Stimulated activated CD4-positive, alpha-beta T cell treated with anti-CD3 and anti-CD28 coated beads, Interleukin-4, amount 100 ng/mL, for 24 hours (primary cell): ENCODE measurements around the gene CNTN3.

Source experiments
- DNase-seq: peaks from one replicate; pipeline ENCODE4 v3.0.0-alpha.2; 2020

The CNTN3 gene

DNA sequence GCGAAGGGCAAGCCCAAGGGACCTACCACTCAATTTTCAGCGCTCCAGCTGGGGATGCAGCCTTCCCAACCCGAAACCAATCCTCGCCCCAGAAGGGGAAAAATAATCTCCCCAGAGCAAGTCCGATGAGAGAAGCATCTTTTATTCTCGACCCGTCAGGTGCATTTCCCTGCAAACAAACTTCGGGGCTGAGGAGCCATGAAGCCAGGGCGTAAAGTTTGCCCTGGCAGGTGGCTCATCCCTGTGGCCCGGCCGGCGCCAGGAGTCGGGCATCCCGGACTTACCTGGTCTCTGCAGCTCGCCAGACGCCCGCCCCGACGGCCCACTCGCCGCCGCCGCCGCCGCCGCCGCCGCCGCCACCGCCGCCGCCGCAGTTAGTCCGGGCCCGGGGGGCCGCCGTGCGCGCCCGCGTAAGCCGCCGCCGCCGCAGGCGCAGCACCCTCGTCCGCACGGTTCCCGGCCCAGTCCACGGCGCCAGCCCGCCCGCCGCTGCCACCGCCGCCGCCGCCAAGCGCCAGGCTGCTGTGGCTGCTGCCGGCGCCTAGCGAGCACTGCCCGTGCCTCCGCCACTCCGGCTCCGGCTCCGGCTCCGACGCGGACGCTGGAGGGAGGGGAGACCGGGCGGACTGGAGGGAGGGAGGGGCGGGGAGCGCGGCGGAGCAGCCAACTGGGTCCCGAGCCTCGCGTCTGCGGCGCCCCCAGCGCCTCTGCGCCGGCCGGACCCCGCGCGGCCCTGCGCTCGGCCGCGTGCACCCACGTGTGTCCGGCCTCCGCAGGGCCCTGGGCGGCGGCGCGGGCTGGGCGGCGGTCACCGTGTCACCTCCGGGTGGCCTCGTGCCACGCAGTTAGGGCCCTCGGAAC lies at the start of gene CNTN3:
TSS of gene CNTN3 (minus strand) at position 553 of the 861 bp plus-strand sequence. CDS start 93,547 bp downstream, outside the sequence.
- DNase-seq, result no peak

DNA sequence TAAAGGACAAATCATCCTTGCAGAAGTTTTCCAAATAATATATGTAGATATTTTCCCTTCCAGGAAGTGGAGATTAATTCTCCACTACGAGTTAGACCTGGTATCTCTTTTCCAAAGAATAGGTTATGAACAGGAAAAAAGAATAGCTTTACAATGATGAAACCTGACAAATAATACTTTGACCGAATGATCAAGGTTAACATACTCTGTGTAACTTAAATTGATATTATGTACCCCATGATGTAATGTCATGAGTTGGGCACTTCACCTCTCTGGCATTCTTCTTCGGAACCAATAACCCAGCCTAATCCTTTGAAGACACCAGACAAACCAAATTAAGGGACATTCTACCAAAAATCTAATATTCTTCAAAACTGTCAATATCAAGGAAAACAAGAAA lies 48.7 kb upstream of the CNTN3 start:
- no peak for DNase-seq

DNA sequence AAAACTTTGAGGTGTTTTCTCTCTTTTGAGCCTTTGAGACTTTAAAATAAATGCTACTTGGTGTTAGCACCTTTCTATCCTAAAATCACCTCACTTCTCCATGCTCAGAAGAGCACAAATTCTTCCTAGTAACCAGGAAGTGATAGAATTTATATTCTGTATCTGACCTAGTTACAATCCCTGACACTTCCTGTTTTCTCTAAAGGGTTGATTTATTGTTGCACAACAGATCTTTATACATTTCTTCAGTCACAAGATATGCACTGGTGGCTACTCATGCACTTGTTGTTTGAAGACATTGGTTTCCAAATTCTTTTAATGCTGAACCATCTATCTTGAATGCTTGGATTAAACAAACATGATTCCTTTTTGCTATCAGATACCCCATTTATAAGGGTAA lies 47.2 kb upstream of the CNTN3 start:
- DNase-seq, result no peak

DNA sequence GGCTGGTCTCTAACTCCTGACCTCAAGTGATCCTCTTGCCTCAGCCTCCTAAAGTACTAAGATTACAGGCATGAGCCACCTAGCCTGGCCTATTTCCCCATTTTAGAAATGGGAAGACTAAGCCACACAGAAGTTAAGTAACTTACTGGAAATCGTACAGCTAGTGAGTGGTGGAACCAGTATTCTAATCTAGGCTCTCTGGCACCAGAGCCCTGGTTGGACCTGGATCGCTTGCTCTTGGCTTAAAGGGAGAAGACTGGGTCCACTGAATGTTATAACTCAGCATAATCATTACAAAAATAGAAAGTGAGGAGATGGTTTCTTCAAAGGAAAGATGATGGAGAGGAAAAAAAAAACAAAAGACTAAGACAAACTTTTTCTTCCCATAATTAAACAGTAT lies 37.4 kb upstream of the CNTN3 start:
- DNase-seq, result no peak

DNA sequence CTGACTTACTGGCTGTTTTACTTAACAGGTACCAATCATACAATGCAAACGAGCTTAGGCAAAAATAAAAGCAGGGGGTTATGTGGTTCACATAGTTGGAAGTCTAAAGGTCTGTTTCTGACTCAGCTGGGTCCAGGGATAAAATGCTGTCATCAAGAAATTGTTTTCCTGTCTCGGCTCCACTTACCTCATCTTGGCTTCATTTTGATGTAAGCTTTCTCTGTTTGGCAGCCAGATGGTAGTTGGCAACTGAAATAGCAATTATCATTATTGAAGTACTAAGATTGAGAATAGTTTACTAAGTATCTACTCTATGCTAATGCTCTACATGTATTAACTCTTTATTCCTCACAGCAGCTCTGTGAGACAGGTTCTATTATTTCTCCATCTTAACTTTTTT lies 36.8 kb upstream of the CNTN3 start:
- no peak for DNase-seq

DNA sequence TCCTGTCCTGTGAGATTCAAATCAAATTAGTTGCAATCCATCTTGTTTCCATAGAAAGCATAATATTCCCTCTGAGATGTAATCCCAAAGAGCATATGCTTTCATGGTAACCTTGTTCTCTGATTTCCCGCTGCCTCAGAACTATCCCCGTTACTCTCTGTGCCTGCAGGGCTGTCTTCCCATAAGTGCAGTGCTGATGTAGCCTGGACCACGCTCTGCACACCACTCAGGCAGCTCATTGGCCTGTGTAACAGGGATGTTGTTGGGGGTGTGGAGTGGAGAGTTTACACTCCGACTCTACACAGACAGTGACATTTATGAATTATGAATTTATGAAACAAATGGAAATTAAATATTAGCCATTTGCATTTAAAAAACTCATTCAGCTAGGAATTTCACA lies 33.6 kb upstream of the CNTN3 start:
- no peak for DNase-seq

DNA sequence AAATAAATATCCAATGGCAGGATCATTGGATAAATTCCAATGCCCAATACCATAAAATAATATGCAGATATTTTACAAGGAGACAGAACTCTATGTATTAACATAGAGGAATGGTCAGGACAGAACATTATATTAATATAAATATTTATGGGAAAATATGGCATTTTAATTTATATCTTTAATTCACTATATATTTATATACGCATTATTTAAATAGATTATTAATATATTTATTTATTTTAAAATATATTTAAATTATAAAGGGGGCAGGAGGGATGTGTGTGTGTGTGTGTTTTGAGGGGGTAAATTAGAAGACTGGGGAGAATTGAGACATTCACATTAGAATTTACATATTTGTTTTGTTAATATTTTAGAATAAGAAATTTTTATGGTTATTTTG lies 31.6 kb upstream of the CNTN3 start:
- DNase-seq, result no peak

DNA sequence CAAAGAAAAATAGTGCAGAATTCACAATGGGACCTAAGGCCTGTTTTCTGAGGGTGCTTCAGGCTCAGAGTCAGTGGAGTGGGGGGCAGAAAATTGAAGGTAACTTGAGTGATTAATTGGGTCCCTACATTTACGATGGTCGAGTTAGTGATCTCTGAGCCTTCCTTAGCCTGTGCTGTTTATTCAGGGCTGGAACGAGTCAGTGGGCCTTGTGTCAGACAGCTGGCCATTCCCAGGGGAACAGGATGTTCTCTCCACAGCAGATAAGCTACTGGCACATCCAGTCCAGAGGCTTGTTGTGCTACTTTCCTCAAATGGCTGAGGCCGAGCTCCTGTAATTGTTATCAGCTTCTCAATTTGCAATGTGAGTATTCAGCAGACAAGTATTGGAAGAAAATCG lies 29.2 kb upstream of the CNTN3 start:
- no peak for DNase-seq

DNA sequence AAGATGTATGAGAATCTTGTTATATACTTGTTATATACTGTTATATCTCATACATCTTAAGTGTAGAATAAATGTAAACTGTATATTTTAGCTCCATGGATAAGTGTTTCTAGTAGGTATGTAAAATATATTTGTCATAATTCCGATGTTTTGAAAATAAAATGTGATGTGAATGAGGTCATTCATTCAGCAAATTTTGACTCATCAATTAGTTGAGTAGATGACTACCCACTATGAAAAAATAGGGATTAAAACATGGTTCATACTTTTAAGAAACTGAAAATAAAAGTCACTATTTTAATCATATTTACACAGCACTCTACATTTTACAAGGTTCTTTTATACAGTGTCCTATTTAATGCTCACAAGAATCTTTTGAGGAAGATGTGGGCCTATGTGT lies 28.4 kb upstream of the CNTN3 start:
- no peak for DNase-seq

DNA sequence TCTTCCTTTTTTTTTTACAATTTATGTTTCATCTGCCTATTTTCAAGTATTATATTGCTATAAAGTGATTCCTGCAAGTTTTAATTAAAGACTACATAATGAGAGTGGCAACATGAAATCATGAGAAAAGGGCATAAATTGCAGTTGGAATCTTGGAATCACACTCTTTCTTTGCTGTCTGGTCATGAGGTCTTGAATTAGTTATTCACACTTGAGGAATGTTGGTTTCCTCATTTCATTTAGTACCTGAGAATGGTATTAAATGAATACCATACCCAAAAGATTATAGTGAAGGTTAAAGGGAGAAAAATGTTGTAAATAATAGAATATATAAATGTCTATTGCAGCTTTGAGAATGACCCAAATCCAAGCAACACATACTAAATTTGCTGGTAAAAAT lies 25.8 kb upstream of the CNTN3 start:
- DNase-seq, result no peak

DNA sequence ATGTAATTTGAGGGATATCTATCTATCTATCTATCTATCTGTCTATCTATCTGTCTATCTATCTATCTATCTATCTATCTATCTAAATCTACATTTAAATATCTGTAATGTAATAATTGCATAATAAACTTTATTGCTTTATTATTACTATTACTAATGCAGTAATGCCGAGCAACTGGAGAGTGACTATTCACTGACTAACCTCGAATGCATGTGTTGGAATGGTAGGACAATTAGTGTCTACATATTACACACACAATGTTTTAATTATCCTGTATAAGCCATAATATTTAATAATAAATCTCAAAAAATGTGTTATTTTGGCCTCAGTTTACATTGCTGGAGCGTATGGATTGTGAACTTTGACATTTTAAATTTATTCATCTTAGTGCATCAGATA lies 25.2 kb upstream of the CNTN3 start:
- no peak for DNase-seq

DNA sequence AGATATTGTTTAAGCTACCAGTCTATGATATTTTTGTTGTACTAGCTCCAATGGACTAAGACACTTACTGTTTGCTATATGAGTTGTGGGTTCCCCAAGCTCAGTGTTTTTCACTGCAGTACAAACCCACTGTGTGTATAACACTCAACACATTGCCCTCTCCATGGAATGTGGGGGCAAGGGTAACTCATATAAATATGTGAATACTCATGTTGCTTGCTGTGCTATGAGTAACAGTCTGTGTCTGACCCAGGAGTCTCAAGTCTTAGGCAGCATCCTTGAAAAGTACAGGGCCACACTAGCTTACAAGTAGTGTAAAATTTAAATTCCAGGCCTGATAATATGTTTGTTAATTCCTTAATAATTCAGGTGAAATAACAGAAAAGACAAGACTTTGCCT lies 22.5 kb upstream of the CNTN3 start:
- DNase-seq, result no peak

DNA sequence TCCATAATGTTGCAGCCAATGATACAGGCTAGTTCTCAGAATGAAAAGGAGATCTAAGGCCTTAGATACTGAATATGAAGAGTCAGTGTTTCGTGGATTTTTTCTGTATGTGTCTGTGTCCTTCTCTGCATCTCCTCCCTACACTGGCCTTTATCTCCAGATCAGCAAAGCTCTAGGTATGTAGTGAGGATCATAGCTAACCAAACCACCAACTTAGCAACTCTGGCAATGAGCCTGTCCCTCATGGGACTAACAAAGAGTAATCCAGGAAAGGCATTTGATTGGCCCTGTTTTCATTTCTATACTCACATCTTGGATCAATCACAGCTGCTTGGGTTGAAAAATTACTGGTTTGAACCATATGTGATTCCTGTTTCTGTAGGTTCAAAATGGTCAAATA lies 18.6 kb upstream of the CNTN3 start:
- DNase-seq, result no peak

DNA sequence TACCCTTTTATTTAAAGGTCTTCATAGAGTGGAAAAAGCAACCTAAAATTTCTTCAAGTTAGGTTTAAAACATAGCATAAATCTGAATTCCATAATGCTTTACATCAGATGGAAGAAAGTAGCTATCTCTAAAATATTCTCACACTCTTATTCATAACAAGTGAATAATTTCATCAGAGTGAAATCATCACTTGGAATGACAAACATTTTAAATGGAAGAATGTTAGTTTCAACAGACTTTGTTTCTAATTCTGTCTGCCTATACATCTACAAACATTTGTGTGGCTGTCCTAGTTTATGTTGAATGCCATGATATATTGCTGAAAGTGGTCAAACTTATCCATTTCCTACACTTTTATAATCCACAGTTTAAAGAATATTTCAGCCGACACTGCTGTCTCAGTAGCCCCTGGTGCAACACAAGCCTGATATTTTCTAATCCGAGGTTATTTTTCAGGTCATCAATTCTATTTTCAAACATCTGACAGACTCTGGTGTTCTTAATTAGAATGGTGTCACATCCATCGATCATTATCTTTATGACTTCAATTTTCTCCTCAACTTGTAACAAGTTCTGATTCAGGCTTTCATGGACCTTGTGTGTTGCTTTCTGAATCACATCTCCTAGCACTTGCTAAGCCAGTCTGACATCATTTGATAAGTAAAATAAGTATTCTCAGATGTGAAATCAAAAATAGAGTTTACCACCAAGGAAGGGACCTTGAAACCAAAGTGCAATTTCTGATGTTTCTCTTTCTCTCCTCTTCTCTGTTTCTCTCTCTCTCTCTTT lies 17.1 kb upstream of the CNTN3 start:
- DNase-seq, result no peak

DNA sequence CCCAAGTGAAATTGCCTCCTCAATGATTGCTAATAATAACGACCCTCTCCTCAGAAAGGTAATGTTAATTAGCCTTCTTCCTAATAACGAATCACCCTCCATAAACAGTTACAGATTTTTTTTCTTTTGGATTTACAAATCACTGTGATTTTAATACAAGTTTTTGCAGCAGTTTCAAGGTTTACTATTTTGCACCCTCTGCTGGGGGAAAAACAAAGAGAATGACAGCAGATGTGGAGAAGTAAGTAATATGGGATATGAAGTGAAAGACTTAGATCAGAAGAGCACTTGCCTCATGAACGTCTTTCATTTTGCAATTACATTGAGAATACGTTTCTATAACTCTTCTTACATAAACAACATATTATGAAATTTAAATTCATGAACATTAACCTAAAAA lies 16.1 kb upstream of the CNTN3 start:
- no peak for DNase-seq

DNA sequence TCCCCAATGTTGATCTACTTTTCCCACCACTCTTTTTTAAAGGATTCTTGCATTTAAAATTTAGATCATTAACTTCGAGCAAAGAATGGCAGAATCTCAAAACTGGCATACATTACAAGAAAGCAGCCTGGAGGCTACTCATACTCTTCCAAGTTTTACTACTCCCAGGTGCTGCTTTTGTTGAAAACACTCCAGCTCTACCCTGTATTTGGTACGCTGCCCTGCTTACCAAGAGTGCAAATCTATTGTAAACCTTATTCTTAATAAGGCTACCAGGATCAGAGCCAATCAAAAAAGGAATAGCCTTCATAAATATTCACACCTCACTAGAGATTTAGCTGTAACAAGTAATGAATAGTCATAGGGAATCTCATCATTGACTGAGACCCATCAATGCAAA lies 11.6 kb upstream of the CNTN3 start:
- no peak for DNase-seq

DNA sequence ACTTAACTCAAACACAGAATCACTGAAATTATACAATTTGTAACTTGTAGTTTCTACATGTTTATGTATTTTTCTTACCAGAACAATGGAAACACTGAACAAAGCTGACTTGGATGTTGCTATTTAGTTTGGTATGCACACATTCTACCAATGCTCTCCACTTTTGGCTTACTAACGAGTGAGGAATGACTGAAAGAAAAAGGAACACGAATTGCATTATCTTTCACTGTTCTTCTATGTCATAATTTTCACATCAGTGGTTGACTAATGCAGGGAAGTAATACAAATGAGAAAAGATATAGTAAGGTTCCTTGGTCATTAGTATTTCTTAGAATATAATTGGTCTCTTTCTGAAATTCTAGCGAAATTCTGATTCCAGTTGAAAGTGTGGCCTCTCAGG lies 9.8 kb upstream of the CNTN3 start:
- DNase-seq, result no peak

DNA sequence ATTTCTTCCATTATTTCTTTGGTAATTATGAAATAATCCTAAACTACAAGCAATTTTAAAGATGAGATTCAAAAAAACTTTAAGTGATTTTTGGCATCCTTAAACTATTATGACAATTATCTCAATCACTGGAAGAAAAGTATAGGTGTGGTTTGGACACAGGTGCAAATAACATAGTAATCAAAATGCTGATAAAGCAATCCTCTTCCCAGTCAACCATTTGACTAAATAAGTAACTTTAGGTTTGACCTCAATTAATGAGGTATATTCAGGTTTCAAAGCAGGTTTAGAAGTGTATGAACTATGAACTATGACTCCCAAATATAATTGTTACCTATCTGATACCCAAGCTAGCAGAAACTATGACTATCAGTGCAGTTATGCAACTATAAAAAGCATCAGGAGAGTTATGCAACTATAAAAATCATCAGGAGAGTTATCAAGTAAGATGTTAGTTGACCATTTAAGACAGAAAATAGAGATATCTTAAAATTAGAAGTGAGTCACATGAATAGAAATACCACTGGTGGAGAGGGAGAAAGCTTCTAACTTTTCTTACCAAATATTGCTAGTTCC lies 8.9 kb upstream of the CNTN3 start:
- DNase-seq, result no peak

DNA sequence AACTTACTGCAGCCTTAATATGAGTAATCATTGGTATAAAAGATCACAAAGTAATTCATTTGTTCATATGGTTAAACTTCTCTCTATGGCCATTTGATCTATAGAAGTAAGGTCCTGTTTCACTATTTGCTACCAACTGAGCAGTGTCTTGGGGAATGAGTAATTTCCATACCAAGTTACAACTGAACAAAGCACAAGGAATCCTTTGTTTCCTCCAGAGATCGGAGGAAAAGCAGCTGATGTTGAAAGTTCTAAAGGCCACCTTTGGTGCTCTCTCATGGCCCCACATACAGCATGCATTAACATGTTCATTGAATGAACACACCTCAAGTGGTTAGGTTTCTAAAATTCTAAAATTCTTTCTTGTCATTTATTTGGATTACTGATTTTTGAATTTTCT lies 7.1 kb upstream of the CNTN3 start:
- DNase-seq, result no peak

DNA sequence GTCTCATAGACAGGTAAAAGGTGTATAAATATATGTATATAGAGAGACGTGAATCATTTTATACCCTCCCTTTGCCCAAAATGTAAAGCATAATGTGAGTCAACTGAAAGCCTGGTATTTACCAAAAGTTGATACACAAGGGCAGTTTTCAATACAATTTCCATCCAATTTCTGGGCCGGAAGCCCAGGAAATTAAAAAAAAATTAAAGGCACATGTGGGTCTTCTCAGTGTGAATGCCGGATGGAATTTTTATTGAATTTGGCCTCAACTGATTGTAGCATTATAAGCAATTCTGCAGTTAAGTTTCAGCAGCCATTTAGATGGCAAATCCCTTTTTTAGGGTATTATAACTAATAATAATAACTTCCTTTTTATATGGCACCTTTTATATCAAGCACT lies 3.3 kb upstream of the CNTN3 start:
- no peak for DNase-seq

DNA sequence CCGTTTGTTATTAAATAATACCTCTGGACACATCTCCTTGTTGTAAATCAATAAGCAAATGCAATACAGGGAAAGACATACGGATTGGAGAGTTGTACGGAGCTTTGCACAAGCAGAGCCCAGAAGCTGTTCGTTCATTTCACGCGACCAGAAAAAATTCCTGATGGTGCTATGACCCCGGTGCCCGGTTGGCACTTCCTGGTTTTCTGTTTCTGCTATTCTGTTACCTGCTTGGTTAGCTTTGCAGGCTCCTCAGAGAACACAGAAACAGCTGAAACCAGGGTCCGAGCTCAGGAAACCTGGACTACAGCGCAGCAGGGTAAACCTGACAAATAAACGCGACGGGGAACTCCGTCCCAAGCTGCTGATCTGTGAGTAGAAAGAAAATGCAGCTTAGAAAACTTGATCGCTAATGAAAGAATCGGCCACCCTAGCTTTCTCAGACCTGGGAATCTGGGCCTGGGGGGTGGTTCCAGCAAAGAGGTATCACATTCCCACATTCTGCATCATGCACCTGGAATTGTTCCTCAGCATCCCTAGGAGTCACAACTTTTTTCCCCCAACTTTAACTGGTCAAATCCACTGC lies 845 bp downstream of the CNTN3 start:
- no peak for DNase-seq

DNA sequence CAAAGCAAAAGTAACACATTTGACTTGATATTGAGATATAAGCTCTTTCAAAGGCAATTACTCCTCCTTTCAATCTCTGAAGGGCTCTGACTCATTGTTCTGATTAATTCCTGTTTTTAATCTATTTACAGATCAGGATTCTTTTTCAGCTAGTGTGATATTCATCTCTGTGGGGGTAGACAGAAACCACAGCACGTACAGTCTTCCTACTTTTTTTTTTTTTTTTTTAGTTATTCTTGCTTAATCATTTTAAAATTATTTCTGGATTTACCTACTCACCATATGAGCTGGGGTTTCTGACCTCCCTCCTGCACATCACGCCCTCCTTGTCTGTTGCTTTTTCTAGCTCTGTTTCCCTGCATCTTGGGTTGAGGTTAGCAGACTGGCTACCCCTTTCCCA lies 1.4 kb downstream of the CNTN3 start:
- DNase-seq, result no peak

DNA sequence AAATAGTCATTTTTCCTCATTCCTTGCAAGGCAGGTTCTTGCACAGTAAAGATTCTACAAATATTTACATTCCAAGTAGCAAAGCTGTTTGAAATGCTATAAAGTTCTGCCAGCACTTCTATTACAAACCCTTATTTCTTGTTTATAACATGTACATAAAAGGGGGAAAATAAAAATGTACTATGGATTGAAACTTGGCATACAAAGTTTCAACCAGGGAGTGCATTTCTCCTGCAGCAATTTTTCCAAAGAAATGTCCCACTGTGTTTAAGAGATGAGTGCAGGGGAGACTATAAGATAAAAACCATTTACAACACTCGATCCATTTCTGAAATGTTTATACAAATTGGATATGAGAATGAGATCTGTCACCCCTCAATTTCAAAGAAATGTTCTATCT lies 3.3 kb downstream of the CNTN3 start:
- DNase-seq, result no peak

DNA sequence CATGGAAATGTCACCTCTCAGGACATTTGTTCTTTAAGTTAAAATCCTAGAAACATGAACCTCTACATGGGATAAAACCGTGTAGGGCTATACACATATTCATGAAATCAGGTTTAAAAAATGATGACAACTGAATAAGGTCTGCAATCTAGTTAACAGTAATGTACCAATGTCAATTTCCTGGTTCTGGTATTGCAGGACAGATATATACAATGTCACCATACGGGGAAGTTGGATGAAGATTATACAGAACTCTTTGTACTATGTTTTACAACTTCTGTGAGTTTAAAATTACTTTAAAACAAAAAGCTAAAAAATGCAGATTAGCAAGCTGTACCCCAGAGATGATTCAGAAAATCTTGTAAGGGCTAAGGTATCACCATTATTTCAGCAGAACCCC lies 6.7 kb downstream of the CNTN3 start:
- no peak for DNase-seq
